SJSA1 (cell line): Measurements from ENCODE around the gene B3GALT6. TPM values are rescaled to one million over a fixed set of nuclear protein-coding genes. Genes with fewer than 3 reads are reported as not detected.

Experiments used
- DNase-seq, 2 experiments: peaks; one replicate each; pipeline ENCODE4 v3.0.0-alpha.2; 2015 to 2020; ENCODE audit warnings: low spot score in 2 of 2, low read depth in 1 of 2
- H3K27ac ChIP-seq: fragments of 250-450 bp; sonication (Bioruptor Pico); 2 replicates; pipeline ENCODE4 v1.5.1; 2020; ENCODE audit warnings: mild to moderate bottlenecking, moderate library complexity
- H3K27me3 ChIP-seq: fragments of 250-450 bp; sonication (Bioruptor Pico); replicated peaks from 2 replicates; pipeline ENCODE4 v1.5.1; 2020; ENCODE audit warnings: mild to moderate bottlenecking, moderate library complexity
- H3K36me3 ChIP-seq: fragments of 250-450 bp; sonication (Bioruptor Pico); 2 replicates; pipeline ENCODE4 v1.5.1; 2020; ENCODE audit warnings: mild to moderate bottlenecking
- H3K4me1 ChIP-seq: fragments of 250-450 bp; sonication (Bioruptor Pico); replicated peaks from 2 replicates; pipeline ENCODE4 v1.6.1; 2021; ENCODE audit warnings: mild to moderate bottlenecking
- H3K4me3 ChIP-seq: fragments of 250-450 bp; sonication (Bioruptor Pico); 2 replicates; pipeline ENCODE4 v1.5.1; 2020; ENCODE audit warnings: mild to moderate bottlenecking
- H3K9me3 ChIP-seq: fragments of 250-450 bp; sonication (Bioruptor Pico); replicated peaks from 2 replicates; pipeline ENCODE4 v1.5.1; 2020; ENCODE audit warnings: mild to moderate bottlenecking
- total RNA-seq: library from RNA; depleted of rRNA; stranded (reverse); fragments of >200 nt; shearing (Covaris generic); gene quantifications from 2 replicates; pipeline ENCODE4 v1.2.3, GENCODE V29; 2014

The B3GALT6 gene
- total RNA-seq, 1 experiment from 2014 or later = 51.3 TPM

DNA sequence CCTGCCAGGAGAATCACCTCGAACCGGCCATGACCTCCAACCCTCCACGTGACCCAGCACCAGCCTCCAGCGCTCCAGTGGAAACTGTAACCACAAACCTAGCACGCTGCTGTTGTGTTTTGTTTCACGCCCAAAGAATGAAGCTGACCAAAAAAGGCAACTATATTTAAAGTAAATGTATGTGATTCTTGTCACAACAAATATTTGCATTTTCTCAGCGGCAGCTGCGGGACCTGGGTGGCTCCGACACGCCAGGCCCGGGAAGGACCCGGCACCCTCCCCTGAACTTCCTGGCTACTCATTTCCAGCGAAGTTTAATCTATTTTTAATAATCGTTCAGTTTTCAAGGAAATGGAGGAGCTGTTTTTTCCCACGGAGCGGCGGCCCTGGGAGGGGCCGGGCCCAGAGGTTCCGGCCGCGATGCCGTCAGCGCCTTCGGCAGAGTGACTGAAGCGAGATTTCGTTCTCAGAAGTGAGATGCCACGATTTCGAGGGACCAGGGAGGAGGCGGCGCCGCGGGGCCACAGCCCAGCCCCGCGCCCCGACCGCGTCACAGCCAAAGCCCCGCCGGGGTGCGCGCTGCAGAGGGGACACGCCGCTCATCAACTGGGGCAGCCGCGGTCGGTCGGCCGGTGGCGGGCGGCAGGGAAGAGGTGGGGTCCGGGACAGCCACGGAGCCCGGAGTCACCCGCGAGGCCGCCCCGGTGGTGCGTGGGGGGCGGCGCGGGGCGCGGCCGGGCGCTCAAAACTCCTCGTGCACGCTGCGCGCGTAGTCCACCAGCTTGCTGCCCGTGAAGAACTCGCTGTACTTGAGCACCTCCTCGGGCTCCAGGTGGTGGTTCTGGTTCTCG is 15.0 kb upstream of the B3GALT6 start:
- H3K4me1 ChIP-seq = no peaks in the 10 kb centered on the region
- H3K4me3 ChIP-seq = no peak overlapping the region
- no peaks in the 10 kb centered on the region for H3K9me3 ChIP-seq
- no peak for DNase-seq
- no peaks in the 10 kb centered on the region for H3K27me3 ChIP-seq
- H3K27ac ChIP-seq = no peak overlapping the region
- peaks cover 62% of the 10 kb centered on the region for H3K36me3 ChIP-seq

DNA sequence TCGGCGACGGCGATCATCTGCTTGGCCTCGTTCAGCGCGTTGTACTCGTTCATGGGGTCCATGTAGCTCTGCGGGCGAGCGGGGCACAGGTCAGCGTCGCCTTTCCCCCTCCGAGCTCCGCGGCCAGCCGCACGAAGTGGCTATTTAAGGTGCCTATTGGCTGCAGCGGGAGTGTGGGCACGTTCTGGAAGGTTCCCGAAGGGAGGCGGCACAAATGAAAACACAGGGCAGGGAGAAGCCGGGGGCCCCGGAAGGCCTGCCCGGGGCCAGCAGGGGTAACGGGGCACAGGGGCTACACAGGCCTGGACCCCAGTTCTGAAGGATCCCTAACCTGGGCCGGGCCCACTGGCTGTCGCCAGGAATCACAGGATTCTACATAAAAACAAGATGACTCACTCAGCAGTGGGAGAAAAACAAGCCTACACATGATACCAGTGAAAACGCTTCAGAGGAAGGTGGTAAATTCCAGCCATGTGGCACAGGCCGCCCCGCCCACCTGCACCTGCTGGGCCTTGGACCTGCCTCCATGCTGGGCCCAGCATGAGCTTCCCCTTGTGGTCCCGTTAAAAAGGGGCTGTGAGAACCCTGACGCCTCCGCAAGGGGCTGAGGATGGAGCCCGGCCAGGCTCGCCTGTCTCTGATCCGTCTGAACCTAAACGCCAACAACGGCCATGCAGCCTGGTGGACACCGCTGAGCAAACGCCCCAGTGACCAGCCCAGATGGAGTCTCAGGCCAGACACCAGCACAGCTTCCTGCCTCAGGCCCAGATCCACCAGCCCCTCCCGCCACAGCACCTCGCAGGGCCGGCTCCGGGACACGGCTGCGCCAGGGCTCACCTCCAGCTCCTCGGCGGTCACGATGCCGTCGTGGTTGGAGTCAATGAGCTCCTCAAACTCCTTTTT is 14.2 kb upstream of the B3GALT6 start:
- no peaks in the 10 kb centered on the region for H3K27me3 ChIP-seq
- H3K27ac ChIP-seq = no peak overlapping the region
- DNase-seq = no peak
- no peak overlapping the region for H3K4me3 ChIP-seq
- H3K9me3 ChIP-seq = no peaks in the 10 kb centered on the region
- H3K36me3 ChIP-seq = peaks cover 71% of the 10 kb centered on the region
- no peaks in the 10 kb centered on the region for H3K4me1 ChIP-seq

- H3K27me3 ChIP-seq = no peaks in the 10 kb centered on the region
- H3K4me3 ChIP-seq = no peak overlapping the region
- no peak overlapping the region for H3K27ac ChIP-seq
- H3K4me1 ChIP-seq = no peaks in the 10 kb centered on the region
- DNase-seq = no peak
- H3K36me3 ChIP-seq = peaks cover 77% of the 10 kb centered on the region
- no peaks in the 10 kb centered on the region for H3K9me3 ChIP-seq
These were observed 13.4 kb upstream of the B3GALT6 start for GRCh38 chr1:1218524-1219200.

- no peaks in the 10 kb centered on the region for H3K9me3 ChIP-seq
- no peak for DNase-seq
- H3K4me3 ChIP-seq = no peak overlapping the region
- no peaks in the 10 kb centered on the region for H3K27me3 ChIP-seq
- H3K4me1 ChIP-seq = no peaks in the 10 kb centered on the region
- H3K27ac ChIP-seq = no peak overlapping the region
- H3K36me3 ChIP-seq = peaks cover 83% of the 10 kb centered on the region
These were observed 12.7 kb upstream of the B3GALT6 start for GRCh38 chr1:1219341-1219740.

- Histone ChIP-seq H3K27me3 (no peaks in the 10 kb centered on the region), H3K27ac (no peak overlapping the region), H3K36me3 (peaks cover 92% of the 10 kb centered on the region), H3K4me3 (no peak overlapping the region), H3K4me1 (no peaks in the 10 kb centered on the region), H3K9me3 (no peaks in the 10 kb centered on the region)
- DNase-seq = no peak
These were observed 11.8 kb upstream of the B3GALT6 start for GRCh38 chr1:1220197-1220596.

DNA sequence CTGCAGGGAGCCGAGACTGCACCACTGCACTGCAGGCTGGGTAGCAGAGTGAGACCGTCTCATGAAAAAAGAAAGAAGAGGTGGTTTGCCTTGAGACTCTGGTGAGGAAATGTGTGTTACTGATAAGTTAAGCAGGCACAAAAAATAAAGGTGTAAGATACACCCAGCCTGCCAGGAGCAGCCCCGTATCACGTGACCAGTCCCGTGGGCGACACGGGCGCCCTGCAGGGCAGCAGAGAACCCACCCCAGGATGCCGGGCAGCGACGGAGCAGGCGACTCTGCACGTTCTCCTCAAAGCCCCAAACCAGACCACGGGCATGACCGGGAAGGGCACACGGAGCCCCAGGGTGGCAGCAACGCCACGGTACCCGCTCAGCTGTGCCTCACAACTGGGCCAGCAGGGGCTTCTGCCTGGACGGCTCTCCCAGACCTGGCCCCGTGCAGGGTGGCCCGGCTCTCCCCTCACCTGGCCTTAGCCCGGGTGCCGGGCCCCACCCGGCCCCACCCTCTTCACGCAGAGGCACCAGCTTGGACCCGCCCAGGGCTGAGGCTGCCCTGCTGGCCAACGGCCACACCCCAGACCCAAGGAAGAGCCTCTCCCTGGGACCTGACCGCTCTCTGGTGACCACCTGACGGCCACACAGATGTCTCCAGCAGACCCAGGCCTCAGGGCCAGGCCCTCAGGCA is 10.0 kb upstream of the B3GALT6 start:
- peaks cover 91% of the 10 kb centered on the region for H3K36me3 ChIP-seq
- no peaks in the 10 kb centered on the region for H3K27me3 ChIP-seq
- no peaks in the 10 kb centered on the region for H3K4me1 ChIP-seq
- no peaks in the 10 kb centered on the region for H3K9me3 ChIP-seq
- H3K27ac ChIP-seq = no peak overlapping the region
- no peak for DNase-seq
- H3K4me3 ChIP-seq = no peak overlapping the region

- Histone ChIP-seq H3K4me1 (no peaks in the 10 kb centered on the region), H3K27me3 (no peaks in the 10 kb centered on the region), H3K4me3 (no peak overlapping the region), H3K9me3 (no peaks in the 10 kb centered on the region), H3K27ac (no peak overlapping the region), H3K36me3 (peaks cover 91% of the 10 kb centered on the region)
- no peak for DNase-seq
These were observed 9.3 kb upstream of the B3GALT6 start for GRCh38 chr1:1222575-1223225.

DNA sequence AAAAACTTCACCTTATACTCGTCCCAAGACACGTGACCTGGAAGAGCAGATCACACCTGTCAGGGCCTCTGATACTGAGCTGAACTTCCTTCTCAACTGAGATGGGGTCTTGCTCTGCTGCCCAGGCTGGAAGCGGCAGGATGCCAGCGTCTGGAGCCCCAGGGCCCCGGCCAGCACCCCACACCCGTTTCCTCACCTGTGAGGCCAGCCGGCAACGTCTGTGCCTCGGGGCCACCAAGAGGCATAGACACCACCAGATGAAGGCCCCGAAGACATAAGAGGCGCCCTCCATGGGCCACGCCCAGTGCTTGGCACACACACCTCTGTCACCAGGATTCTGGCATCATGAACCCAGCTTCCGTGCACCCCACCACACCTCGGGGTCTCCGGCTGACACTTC is 8.7 kb upstream of the B3GALT6 start:
- no peaks in the 10 kb centered on the region for H3K27me3 ChIP-seq
- no peak overlapping the region for H3K4me3 ChIP-seq
- H3K9me3 ChIP-seq = no peaks in the 10 kb centered on the region
- no peak for DNase-seq
- peaks cover 91% of the 10 kb centered on the region for H3K36me3 ChIP-seq
- no peak overlapping the region for H3K27ac ChIP-seq
- H3K4me1 ChIP-seq = no peaks in the 10 kb centered on the region

DNA sequence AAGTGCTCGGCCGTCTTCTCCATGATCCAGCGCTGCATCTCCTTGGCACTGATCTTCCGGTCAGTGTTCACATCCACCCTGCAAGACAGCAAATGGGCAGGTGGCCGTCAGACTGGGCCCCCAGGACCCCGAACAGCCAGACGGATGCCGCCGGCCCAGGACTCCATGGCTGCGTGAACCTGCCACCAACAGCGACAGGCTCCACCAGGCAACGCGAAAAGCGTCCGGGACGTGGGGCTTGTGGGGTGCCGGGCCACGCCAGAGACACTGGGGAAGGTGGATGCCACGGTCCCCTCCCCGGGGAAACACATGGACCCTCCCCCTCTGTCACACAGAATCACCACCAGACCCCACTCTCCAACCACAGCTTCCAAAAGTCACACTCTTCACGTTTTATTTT is 8.1 kb upstream of the B3GALT6 start:
- Histone ChIP-seq H3K4me1 (no peaks in the 10 kb centered on the region; the same call in 1 of the 2 replicates), H3K36me3 (peaks cover 91% of the 10 kb centered on the region), H3K27ac (no peak overlapping the region)

DNA sequence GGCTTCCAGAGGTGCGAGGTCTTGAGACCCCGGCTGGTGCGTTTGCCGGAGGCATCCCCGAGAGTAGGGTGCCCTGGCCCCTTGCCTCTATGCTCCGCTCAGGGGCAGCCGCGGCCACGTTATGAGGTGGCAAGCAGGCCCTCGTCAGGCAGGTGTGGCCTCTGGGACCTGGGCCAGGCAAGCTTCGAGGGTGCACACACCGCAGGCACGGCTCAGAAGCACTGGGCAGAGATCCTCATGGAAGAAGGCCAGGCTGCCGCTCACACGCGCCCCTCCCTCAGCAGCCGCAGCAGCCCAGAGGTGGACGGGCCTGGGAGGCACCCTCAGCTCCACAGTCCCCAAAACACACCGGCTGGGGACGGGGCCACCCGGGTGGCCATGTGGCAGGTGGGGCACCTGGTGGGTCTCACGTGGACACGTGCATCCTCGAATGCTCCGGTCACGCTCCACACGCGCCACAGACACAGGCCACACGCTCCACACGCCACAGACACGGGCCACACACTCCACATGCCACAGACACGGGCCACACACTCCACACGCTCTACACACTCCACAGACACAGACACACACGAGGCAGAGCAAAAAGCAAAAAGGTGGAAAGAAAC is 6.7 kb upstream of the B3GALT6 start:
- no peak for DNase-seq
- Histone ChIP-seq H3K4me1 (peaks cover 6% of the 10 kb centered on the region), H3K27me3 (no peaks in the 10 kb centered on the region), H3K4me3 (no peak overlapping the region), H3K9me3 (no peaks in the 10 kb centered on the region), H3K27ac (no peak overlapping the region), H3K36me3 (peaks cover 92% of the 10 kb centered on the region)

More for the DNA sequence above, 8.1 kb upstream of the B3GALT6 start:
- Histone ChIP-seq H3K4me3 (no peak overlapping the region), H3K27me3 (no peaks in the 10 kb centered on the region), H3K9me3 (no peaks in the 10 kb centered on the region)
- DNase-seq = no peak

GRCh38 chr1:1225913-1226312 is 6.1 kb upstream of the B3GALT6 start:
- Histone ChIP-seq H3K9me3 (no peaks in the 10 kb centered on the region), H3K36me3 (peaks cover 86% of the 10 kb centered on the region), H3K27me3 (no peaks in the 10 kb centered on the region), H3K4me3 (no peak overlapping the region), H3K4me1 (peaks cover 12% of the 10 kb centered on the region), H3K27ac (no peak overlapping the region)
- DNase-seq = no peak

- peaks cover 13% of the 10 kb centered on the region for H3K4me1 ChIP-seq
- H3K4me3 ChIP-seq = no peak overlapping the region
- H3K27me3 ChIP-seq = no peaks in the 10 kb centered on the region
- H3K36me3 ChIP-seq = peaks cover 83% of the 10 kb centered on the region
- no peaks in the 10 kb centered on the region for H3K9me3 ChIP-seq
- no peak overlapping the region for H3K27ac ChIP-seq
- DNase-seq = no peak
These were observed 5.3 kb upstream of the B3GALT6 start for GRCh38 chr1:1226566-1227362.
